ENCODE data around the gene FAM50A. TPM values are rescaled to one million over a fixed set of nuclear protein-coding genes. Genes with fewer than 3 reads are reported as not detected.
A peak's percentile ranks its signal among the peaks of the same experiment; 100 is the strongest.

FAM50A gene
- total and polyA plus RNA-seq, 3 donors from 2014 or later = 29.6 to 38.5 (median 38.4) TPM

DNA sequence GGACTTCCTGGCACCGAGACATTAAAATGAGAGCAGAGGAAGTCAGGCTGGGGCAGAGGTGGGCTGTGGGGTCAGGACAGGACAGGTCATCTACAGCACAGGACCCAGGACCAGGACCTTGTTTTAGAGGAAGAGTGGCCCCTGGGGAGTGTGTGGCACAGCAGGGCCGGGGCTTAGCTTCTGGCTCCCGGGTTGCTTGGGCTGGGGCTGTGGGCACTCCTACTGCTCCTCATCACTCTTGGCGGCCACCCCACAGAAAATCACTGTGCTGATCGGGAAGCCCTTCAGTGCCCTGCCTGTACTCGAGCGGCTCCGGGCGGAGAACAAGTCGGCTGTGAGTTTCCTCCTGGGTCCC is 23.6 kb upstream of the FAM50A start:
- WGBS, 2 donors = 29 to 86% methylated on average over 1 to 7 of the region's 10 CpGs
- H3K9me3 ChIP-seq = no peaks in the 10 kb centered on the region
- no peaks in the 10 kb centered on the region for H3K36me3 ChIP-seq (ENCODE audit: low read depth, missing control alignments)
- no peaks in the 10 kb centered on the region for H3K4me1 ChIP-seq
- no peak for TF ChIP-seq POLR2A (IDR thresholded peaks at IDR 0.05)
- TF ChIP-seq, protein P1, sequence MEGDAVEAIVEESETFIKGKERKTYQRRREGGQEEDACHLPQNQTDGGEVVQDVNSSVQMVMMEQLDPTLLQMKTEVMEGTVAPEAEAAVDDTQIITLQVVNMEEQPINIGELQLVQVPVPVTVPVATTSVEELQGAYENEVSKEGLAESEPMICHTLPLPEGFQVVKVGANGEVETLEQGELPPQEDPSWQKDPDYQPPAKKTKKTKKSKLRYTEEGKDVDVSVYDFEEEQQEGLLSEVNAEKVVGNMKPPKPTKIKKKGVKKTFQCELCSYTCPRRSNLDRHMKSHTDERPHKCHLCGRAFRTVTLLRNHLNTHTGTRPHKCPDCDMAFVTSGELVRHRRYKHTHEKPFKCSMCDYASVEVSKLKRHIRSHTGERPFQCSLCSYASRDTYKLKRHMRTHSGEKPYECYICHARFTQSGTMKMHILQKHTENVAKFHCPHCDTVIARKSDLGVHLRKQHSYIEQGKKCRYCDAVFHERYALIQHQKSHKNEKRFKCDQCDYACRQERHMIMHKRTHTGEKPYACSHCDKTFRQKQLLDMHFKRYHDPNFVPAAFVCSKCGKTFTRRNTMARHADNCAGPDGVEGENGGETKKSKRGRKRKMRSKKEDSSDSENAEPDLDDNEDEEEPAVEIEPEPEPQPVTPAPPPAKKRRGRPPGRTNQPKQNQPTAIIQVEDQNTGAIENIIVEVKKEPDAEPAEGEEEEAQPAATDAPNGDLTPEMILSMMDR (IDR thresholded peaks at IDR 0.05) = no peak
- intact Hi-C loops (cut with DNase I; ENCODE audit: low total_unique reads) = no loop called here
- H3K4me3 ChIP-seq = no peak overlapping the region
- H3K27me3 ChIP-seq = no peaks in the 10 kb centered on the region
- DNase-seq = no peak
- no peak overlapping the region for H3K27ac ChIP-seq

DNA sequence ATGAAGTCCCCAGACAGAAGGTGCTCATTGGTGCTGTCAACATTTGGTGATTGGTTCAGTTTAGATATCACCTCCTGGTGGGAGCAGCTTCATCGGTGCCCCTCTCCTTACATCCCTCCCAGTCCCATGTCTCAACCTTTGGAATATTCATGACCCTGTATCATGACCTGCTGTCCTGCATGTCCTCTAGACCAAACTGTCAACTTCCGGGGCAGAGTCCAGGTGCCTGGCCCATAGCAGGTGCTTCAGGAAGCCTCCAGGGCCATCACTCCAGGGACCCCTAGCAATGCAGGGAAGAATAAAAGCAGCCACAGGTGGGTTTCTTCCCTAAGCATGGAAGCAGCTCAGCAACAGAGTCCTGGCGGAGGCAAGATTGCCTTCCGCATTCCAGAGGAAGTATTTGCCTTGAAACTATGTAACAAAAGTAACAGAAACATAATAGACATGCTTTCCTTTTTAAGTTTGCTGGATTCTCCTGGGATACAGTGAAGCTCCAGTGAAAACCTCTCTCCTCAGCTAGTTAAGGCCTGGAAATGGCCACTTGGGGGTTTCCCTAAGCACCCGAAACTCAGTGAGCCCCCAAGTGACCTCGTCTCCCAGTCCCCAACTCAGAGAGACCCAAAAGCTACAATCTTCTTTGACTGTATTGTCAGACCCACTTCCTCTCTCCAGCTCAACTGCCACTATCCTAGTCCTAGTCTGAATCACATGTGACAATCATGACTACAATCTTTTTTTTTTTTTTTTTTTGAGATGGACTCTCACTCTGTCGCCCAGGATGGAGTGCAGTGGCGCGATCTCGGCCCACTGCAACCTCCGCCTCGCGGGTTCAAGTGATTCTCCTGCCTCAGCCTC is 16.8 kb upstream of the FAM50A start:
- H3K27ac ChIP-seq = no peak overlapping the region

DNA sequence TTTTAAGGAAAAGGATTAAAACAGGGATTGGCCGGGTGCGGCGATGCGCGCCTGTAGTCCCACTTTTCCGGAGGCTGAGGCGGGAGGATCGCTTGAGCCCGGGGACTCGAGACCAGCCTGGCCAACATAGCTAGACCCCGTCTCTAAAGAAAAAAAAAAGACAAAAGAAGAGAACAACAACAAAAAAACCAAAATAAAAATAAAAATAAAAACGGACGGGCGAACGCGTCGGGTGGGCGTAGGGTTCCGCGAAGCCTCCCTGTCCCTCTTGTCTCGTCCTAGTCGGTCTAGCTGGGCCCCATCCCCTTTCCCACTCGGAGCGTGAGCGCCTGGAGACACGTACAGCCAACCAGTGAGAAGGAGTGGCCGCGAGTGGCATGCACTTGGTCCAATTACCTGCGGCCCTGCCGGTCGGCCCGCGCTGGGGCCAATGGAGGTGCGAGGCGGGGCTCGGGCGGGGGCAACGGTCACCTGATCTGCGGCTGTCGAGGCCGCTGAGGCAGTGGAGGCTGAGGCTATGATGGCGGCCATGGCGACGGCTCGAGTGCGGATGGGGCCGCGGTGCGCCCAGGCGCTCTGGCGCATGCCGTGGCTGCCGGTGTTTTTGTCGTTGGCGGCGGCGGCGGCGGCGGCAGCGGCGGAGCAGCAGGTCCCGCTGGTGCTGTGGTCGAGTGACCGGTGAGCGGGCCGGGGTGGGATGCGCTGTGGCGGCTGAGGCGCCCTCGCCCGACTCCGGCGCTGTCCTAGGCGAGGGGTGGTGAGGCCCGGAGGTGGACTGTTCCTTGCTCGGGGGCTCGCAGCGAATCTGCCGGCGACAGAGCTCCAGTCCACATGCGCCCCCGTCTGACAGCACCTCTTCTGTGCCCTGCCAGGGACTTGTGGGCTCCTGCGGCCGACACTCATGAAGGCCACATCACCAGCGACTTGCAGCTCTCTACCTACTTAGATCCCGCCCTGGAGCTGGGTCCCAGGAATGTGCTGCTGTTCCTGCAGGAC is 15.5 kb upstream of the FAM50A start, which contains the start of gene ATP6AP1:
ATP6AP1 (plus strand) TSS at position 502 of the 996 bp plus-strand sequence; CDS start at position 518, 16 bp downstream.
- no peak for TF ChIP-seq POLR2A (IDR thresholded peaks at IDR 0.05)
- TF ChIP-seq, protein P1 (IDR thresholded peaks at IDR 0.05) = no peak
- peak within 1 kb of the TSS; percentile 64 to 76 for H3K4me3 ChIP-seq
- H3K9me3 ChIP-seq = no peaks in the 10 kb centered on the region
- no peaks in the 10 kb centered on the region for H3K36me3 ChIP-seq (ENCODE audit: low read depth, missing control alignments)
- DNase-seq = peak; percentile 93
- peak within 1 kb of the TSS; percentile 55 to 58 for H3K27ac ChIP-seq
- H3K27me3 ChIP-seq = no peaks in the 10 kb centered on the region
- intact Hi-C loops (cut with DNase I; ENCODE audit: low total_unique reads) = no loop called here
- WGBS, 2 donors = 11 to 13% methylated on average over 5 to 37 of the region's 87 CpGs
- H3K4me1 ChIP-seq = no peaks in the 10 kb centered on the region

More for the DNA sequence above, 16.8 kb upstream of the FAM50A start:
- H3K9me3 ChIP-seq = no peaks in the 10 kb centered on the region
- 62 to 64% methylated on average over 8 to 13 of the region's 13 CpGs for WGBS, 2 donors
- H3K27me3 ChIP-seq = no peaks in the 10 kb centered on the region
- H3K4me3 ChIP-seq = no peak overlapping the region
- H3K4me1 ChIP-seq = no peaks in the 10 kb centered on the region
- no peaks in the 10 kb centered on the region for H3K36me3 ChIP-seq (ENCODE audit: low read depth, missing control alignments)
- DNase-seq = no peak
- intact Hi-C loops (cut with DNase I; ENCODE audit: low total_unique reads) = no loop called here
- TF ChIP-seq, protein P1 (IDR thresholded peaks at IDR 0.05) = no peak
- no peak for TF ChIP-seq POLR2A (IDR thresholded peaks at IDR 0.05)

DNA sequence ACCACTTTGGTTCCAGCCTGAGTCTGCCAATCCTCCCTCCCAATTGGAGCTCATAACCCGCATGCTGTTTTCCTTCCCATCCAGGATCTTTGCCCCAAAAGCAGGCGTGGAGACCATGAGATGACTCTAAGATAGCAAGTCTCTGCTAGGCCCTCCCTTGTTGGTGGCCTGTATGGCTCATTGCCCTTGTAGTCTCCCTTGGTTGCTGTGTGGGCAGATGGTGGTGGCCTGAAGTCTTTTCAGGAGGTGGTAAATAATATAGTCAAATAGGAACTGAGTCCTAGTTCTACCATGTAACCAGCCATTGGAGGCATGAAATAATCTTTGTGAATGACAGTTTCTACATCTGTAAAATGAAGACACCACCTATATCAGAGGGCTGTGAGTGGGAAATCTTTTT is 14.2 kb upstream of the FAM50A start:
- no peaks in the 10 kb centered on the region for H3K27me3 ChIP-seq
- 57% methylated on average over 2 of the region's 2 CpGs; no CpG with 5 or more reads in 1 of the 2 donors for WGBS, 2 donors
- TF ChIP-seq, protein P1 (IDR thresholded peaks at IDR 0.05) = no peak
- no peak for TF ChIP-seq POLR2A (IDR thresholded peaks at IDR 0.05)
- no peak overlapping the region for H3K27ac ChIP-seq
- no peaks in the 10 kb centered on the region for H3K9me3 ChIP-seq
- peak; percentile 44 for DNase-seq
- no peaks in the 10 kb centered on the region for H3K36me3 ChIP-seq (ENCODE audit: low read depth, missing control alignments)
- H3K4me3 ChIP-seq = no peak overlapping the region
- intact Hi-C loops (cut with DNase I; ENCODE audit: low total_unique reads) = no loop called here
- H3K4me1 ChIP-seq = no peaks in the 10 kb centered on the region
